Measurements from ENCODE around the gene SYCE1L. TPM values are rescaled to one million over a fixed set of nuclear protein-coding genes. Genes with fewer than 3 reads are reported as not detected.

SYCE1L gene
- total and polyA plus RNA-seq, 9 of the 15 experiments (the other 6 are each of a cell fraction or from before 2014, with no cell fraction given): 0.54 to 2.7 (median 1.1) TPM; not detected in 5

DNA sequence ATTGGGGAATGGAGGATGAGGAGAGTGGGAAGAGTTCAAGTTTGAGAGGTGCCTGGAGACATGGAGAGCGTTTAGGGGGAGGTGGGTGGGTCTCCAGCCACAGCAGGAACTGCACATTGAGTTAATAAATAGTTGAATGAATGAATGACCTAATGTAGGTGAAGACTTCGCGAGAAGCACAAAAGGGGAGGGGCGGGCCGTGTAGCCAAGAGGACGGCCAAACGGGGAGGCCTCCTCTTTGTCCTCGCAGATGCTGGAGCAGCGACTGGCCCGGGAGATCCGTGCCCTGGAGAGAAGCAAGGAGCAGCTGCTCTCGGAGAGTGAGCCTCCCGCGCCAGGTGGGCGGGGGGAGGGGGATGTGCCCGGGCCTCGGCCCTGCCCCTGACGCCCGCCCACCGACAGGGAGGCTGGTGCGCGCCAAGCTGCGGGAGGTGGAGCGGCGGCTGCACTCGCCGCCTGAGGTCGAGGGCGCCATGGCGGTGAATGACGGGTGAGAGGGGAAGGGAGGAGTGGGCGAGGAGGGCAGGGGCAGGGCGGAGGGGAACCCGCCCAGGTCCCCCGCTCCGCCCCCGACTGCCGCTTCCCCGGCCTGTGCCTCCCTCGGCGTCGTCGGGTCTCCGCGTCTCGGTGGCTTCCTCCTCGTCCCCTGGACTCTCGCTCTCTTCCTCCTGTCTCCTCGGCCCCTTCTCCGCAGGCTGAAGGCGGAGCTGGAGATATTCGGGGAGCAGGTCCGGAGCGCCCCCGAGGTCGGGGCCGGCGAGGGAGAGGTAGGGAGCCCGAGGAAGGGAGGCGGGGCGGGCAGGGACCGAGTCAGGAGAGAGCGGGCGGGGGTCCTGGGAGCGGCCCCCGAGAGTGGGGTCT lies 12.9 kb downstream of the SYCE1L start (continued):
- TF ChIP-seq ZBTB12 (CRISPR knock-in tag; IDR thresholded peaks at IDR 0.05): no peak
- TF ChIP-seq YY1 (IDR thresholded peaks at IDR 0.05; ENCODE audit: borderline replicate concordance in 1 of 3, control insufficient read depth in 1 of 3, extremely low read depth in 1 of 3, insufficient read depth in 3 of 3, insufficient read length in 1 of 3, insufficient replicate concordance in 2 of 3, low read depth in 1 of 3, low read length in 2 of 3): peak in 2 of 3 experiments; percentile 37 to 57
- TF ChIP-seq, protein P1, sequence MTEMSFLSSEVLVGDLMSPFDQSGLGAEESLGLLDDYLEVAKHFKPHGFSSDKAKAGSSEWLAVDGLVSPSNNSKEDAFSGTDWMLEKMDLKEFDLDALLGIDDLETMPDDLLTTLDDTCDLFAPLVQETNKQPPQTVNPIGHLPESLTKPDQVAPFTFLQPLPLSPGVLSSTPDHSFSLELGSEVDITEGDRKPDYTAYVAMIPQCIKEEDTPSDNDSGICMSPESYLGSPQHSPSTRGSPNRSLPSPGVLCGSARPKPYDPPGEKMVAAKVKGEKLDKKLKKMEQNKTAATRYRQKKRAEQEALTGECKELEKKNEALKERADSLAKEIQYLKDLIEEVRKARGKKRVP (CRISPR knock-in tag; IDR thresholded peaks at IDR 0.05): no peak
- TF ChIP-seq ZNF23 (CRISPR knock-in tag; IDR thresholded peaks at IDR 0.05): no peak
- TF ChIP-seq SRSF7 (optimal IDR thresholded peaks at IDR 0.05; ENCODE audit: low read depth, low read length): no peak
- TF ChIP-seq, protein P2, sequence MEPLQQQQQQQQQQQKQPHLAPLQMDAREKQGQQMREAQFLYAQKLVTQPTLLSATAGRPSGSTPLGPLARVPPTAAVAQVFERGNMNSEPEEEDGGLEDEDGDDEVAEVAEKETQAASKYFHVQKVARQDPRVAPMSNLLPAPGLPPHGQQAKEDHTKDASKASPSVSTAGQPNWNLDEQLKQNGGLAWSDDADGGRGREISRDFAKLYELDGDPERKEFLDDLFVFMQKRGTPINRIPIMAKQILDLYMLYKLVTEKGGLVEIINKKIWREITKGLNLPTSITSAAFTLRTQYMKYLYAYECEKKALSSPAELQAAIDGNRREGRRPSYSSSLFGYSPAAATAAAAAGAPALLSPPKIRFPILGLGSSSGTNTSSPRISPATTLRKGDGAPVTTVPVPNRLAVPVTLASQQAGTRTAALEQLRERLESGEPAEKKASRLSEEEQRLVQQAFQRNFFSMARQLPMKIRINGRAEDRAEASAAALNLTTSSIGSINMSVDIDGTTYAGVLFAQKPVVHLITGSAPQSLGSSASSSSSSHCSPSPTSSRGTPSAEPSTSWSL (CRISPR knock-in tag; IDR thresholded peaks at IDR 0.05; ENCODE audit: borderline replicate concordance): no peak
- TF ChIP-seq POLR2G (IDR thresholded peaks at IDR 0.05; ENCODE audit: low read depth, low read length): peak; percentile 58
- TF ChIP-seq MAZ (CRISPR knock-in tag; conservative IDR thresholded peaks at IDR 0.05 in 1 of 2, IDR thresholded peaks at IDR 0.05 in 1 of 2): peak in 1 of 2 experiments; percentile 51; a peak in 1 of 4 replicates
- TF ChIP-seq MAFF (IDR thresholded peaks at IDR 0.05; ENCODE audit: low read length): no peak
- no peak for TF ChIP-seq ZNF212 (CRISPR knock-in tag; IDR thresholded peaks at IDR 0.05)
- 0 out of 4 replicates have a peak, but pooled peaks of 1 of the 2 experiments have one; percentile 49 for TF ChIP-seq FOXA3 (CRISPR knock-in tag; conservative IDR thresholded peaks at IDR 0.05 in 1 of 2, IDR thresholded peaks at IDR 0.05 in 1 of 2)
- TF ChIP-seq ZNF584 (CRISPR knock-in tag; IDR thresholded peaks at IDR 0.05; ENCODE audit: low read depth): no peak
- TF ChIP-seq MYC (IDR thresholded peaks at IDR 0.05; ENCODE audit: low read depth, low read length): 0 out of 2 replicates have a peak, but pooled peaks have one; percentile 22
- TF ChIP-seq MYC (CRISPR knock-in tag; IDR thresholded peaks at IDR 0.05; ENCODE audit: borderline replicate concordance, low read depth): no peak
- peak in 1 of 2 experiments; percentile 75; a peak in 1 of 4 replicates for TF ChIP-seq KDM1A (IDR thresholded peaks at IDR 0.05)
- no peak for TF ChIP-seq POLR2A (conservative IDR thresholded peaks at IDR 0.05)
- no peak for TF ChIP-seq BRD4 (IDR thresholded peaks at IDR 0.05)
- TF ChIP-seq ZC3H11A (IDR thresholded peaks at IDR 0.05; ENCODE audit: low read depth, low read length): no peak
- no peak for TF ChIP-seq RBM25 (IDR thresholded peaks at IDR 0.05; ENCODE audit: low read depth, low read length, severe bottlenecking)
- TF ChIP-seq RHOXF2B (CRISPR knock-in tag; conservative IDR thresholded peaks at IDR 0.05): no peak
- no peak for TF ChIP-seq NR4A1 (CRISPR knock-in tag; IDR thresholded peaks at IDR 0.05)
- no peak for TF ChIP-seq NR4A1 (tag; IDR thresholded peaks at IDR 0.05)

Measured in K562 (cell line).